DMS153 treated with DMSO at 0.1 percent for 48 hours (cell line): ENCODE results near the gene SMCO2.

Source experiments
- DNase-seq: peaks from one replicate; lab custom pipeline; 2025; ENCODE audit not compliant: unreplicated experiment; lab: John Stamatoyannopoulos, UW

The SMCO2 gene

DNA sequence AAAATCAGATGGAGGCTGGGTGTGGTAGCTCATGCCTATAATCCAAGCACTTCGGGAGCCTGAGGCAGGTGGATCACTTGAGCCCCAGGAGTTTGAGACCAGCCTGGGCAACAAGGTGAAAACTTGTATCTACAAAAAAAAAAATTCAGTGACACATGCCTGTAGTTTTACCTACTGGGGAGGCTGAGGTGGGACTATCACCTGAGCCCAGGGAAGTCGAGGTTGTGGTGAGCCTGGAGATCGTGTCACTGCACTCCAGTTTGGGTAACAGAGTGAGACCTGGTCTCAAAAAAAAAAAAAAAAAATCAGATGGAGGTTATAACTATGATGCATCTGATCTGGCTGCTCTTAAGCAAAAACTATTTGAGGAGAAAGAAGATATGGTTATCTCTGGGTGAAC, 50.9 kb downstream of the SMCO2 start:
- DNase-seq, result no peak

DNA sequence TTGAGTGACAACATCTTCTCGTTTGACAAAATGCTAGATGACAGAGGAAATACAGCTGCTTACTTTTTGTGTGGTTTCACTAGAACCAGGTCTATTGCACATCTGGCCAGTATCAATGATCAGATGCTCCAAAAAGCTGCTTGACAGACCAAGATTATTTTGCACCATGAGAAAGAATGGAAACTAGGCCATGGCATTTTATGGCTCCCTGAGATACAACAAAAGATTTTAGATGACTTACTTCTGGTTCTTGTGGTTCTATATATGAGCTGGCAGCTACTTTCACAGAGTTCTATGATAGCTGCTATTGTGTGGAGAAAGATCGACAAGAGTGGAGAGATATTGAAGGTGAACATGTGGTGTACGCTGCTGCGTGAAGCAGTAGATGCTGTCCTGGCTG, 51.6 kb downstream of the SMCO2 start:
- DNase-seq, result no peak

DNA sequence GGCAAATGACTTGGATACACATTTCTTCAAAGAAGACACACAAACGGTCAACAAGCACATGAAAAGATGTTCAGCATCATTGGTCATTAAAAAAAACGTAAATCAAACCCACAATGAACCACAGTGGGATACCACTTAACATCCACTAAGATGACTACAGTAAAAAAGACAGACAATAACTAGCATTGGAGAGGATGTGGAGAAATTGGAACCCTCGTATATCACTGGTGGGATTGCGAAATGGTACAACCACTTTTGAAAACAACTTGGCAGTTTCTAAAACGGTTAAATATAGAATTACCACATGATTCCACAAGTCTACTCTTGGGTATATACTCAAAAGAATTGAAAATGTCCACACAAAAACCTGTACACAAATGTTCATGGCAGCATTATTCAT, 52.2 kb downstream of the SMCO2 start:
- no peak for DNase-seq

DNA sequence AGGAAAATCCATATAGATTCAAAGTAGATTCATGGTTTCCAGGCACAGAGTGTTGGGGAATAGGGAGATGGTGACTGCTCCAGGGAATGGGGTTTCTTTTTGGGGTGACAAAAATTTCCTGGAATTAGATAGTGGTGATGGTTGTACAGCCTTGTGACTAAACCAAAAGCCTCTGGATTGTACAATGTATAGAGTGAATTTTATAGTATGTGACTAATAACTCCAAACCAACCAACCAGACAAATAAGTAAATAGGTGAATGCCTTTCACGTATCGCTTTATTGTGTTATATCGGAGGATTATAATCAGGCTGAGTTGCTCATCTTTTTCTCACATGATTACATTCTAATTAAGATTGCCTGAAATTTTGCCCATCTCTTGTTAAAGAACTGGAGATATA, 52.8 kb downstream of the SMCO2 start:
- DNase-seq, result no peak

DNA sequence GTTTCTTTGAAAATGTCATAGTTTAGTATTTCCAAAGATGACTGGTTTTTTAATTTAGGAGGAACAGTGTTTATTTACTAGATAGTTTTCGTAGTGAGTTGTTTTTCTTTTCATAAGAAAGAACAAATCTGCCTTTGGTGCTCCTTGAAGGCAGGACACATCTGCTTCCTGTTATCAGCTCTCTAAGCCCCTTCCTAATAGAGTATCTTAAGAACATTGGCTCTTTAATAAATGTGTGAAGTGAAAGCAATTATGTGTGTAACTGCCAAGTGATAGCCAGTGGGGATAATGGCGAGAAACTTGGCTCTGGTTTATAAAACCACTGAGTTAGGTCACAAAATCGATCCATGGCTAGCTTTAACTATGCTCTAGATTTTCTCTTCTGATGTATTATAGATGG, 54.0 kb downstream of the SMCO2 start:
- no peak for DNase-seq

DNA sequence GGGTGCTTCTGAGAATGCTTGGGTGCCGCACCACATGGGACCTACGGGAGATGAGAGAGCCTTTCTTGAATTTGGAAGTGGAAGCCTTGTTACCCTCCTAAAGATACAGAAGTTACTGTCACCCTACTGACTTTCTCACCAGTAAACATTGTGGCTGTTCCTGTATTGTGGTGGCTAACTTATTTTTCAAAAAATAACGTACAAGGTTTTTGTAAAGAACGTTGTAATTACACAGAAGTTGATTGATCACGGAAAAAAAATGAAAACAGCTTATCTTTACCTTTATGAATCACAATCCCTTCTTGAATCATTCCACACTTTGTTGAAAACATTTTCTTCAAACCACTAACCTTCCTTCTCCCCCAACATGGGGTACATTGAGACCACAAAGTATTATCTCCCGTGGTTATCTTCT, 55.5 kb downstream of the SMCO2 start:
- no peak for DNase-seq

DNA sequence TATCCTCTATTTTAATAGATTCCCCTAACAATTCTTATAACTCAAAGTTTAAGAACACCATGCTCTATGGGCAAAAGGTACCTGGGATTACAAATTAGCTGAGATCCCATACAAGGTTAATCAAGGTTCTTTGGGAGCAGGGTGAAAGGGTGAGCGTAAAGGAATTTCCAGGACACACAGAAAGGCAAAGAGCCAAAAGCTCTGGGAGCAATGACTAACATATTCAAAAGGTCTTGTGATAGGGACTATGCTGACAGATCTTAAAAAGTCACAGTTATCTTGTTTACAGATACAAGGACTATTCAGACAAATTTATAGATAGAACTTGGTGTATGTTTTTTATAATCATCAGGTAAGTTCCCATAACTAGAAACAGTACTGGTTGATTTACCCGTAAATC, 58.0 kb downstream of the SMCO2 start:
- no peak for DNase-seq

DNA sequence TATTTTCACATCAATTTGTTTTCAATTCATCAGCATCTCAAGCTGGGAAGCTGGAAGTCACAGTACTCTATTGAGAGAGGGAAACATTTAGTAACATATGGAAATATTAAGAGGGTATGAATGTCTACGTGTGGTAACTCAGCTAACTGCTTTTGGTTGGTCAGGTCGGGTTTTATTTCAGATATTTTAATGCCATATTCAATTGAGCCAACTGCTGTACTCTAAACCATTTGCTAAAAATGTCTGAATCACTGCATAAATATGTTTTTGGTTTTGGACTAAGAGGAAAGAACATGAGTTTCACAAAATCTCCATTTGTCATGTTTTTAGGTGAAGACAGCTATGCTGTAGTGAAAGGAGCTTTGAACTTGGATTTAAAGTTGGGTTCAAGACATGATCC, 58.6 kb downstream of the SMCO2 start:
- DNase-seq, result no peak

DNA sequence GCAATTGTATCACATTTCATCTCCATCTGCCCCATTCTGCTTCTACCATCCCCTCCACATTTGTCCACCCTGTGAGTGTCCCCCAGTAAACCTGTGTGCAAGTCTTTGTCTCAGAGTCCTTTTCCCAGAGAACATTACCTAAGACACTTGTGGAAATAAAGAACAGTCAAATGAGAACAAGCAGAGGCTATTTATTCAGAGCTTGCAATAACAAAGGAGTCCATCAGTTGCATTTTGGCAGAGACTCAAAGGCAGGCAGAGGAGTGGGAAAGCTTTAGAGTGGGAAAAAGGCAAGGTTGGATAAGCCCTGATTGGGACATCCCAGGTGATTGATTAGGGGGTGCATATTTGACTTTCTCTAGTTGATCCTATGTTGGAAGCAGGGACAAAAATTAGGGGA, 59.2 kb downstream of the SMCO2 start:
- DNase-seq, result no peak

DNA sequence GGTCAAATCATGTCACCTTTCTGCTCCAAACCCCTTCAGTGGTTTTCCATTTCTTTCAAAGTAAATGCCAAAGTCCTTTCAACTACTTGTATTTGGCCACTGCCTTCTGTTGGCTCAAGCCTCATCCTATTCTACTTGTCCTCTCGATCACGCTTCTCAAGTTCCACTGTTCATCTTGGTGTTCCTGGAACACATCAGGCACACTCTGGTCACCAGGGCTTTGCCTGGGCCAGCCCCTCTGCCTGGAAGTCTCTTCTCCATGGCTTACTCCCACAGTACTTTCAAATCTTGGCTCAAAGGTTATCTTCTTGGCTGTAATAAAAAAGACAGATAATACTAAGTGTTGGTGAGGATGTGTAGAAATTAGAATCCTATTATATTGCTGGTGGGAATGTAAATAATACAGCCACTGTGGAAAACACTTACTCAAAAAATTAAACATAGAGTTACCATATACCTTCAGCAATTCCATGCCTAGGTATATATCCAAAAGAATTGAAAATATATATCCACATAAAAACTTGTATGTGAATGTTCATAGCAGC, 60.2 kb downstream of the SMCO2 start:
- DNase-seq, result no peak

DNA sequence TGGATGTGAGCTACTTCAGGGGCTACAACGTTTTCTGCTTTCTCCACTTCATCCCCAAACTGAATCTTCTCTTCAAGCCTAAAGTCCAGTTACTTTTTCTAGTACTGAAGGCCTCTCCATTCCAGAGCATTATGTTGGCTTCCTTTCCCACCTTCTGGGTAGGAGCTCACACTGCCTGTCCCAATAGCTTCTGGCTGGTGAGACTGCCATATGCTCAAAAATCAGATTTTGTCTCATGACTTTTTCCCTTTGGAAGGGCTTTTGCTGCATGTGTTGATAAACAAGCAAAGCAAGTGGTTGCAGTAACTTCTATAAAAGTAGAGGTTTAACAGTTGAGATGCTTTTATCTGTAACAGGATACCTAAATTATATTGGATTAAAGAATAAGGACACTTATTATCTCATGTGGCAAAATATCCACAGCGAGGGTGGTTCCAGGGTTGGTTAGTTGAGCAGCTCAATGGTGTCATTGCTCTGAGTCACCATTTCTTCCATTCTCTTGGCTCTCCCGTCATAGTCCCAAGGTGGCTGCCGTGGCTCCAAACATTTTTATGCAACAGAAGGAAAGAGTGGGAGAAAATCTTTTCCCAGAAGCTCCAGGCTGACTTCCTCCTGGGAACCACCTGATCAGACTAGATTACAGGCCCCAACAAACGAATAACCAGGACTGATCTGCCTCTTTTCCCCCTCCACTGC, 62.3 kb downstream of the SMCO2 start:
- DNase-seq, result no peak

DNA sequence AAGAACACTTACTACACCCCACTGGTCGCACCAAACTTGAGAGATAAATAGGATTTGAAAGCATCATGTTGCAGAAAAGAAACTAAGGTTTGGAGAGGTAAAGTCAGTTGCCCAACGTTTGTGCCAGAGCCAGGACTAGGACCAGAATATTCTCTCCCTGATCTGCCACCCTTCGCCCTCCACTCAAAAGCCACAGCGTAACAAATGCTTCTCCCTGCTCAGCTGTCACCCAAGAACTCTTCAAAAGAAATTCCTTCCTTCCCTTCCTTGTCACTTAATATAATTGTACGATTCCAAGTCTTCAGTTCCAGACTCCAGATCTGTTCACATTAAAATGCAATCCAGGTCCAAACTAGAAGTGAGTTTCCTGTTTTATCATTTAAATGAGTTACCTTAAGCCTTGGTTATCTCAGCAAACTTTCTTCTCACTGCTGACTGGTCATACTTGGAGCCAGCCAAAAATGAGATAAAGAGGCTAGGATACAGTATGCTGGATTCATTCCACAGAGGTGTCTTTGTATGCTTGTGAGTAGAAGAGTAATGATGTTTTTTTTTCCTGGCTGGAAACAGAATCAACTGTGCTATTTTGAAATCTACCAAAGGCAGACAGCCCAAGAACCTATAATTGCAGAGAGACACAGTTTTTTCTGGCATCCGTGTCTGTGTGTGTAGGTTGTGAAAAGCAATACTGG, 64.6 kb downstream of the SMCO2 start:
- no peak for DNase-seq

DNA sequence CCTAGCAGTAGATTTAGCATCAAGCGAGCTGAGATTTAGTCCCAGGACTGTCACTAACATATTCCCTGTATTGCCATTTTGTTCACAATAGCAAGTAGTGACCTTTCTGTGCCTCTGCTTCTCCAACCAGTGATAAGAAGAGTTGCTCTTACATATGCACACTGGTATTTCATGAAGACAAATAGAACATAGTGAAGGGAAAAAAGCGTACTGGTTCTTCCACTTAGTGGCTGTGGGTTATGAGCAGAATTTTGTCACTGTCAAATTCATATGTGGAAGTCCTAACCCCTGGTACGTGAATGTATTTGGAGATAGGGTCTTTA, 65.1 kb downstream of the SMCO2 start:
- no peak for DNase-seq

DNA sequence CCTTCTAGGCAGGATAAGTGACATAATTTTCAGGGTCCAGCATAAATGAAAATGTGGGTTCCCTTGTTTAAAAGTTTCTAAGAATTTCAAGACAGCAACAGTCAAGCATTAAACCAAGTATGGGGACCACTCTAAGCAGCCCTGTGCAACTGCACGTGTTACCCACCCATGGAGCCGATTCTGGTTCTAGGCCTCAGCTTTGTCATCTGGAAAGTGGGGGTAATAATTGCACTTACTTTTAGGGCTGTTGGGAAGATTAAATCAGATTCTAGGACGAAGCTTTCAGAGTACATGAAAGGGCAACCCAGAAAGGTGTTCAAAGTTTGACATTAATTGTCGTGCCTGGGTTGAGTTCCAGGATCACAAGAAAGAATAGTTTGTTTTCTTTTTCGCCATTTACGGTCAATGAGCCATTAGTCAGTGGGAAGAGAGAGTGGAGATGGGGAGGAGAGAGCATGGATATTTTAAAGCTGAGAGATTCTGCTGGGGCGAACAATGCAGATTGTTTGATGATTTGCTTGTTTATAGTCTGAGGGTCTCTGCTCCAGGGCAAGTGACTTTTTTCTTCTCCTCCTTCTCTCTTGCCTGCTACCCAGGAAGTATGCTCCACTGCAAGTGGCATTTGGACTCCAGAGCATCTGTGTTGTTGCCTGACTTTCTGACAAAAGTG, 66.8 kb downstream of the SMCO2 start:
- DNase-seq, result no peak

DNA sequence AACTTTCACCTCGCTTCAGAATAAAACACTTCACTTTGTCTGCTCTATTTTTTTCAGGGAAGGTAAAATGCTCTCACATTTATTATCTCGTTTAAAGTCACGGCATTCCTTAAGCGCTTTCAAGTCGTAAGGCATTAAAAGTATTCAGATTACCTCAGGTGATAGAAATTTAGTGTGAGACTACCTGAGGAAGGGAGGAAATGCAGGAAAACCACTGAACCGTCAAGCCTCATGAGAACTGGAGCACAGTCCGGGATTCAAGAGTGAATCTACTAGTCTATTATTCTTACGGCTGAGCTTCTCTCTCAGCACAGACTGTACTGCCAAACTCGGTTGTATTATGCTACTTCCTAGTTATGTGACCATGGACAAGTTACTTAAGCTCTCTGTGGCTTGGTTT, 69.1 kb downstream of the SMCO2 start:
- DNase-seq, result no peak

DNA sequence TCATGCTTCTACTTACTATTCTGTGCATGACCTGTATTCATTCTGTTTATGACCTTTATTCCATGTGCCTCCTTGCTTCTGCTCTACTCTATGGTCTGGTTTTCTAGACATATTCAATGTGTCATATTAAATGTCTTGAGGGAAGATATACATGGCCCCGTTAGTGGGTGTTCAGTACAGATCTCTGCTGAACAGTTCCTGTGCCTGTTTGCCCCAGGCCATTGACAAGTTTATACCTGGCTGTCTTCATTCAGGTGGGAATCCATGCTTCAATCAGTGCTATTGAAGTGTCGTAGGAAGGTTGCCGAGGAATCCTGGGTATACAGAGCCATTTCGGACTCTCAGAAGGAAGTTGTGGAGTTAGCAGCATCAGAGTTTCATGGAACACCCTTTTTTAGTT, 70.1 kb downstream of the SMCO2 start:
- no peak for DNase-seq

DNA sequence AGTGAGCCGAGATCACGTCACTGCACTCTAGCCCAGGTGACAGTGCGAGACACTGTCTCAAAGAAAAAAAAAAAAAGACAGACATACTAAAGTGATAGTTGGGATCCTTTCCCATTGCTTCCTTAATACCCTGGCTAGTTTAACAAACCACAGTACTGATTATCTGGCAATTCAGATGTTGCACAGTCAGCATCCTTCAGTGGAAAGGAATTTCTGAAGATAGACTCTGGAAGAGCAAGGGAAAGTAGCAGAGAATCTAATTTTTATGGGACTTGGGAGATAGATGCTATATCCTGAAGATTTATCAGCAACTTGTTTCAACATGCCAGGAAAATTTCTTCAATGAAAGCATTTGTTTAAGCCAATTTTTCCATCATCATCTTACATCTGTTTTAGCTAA, 71.0 kb downstream of the SMCO2 start:
- no peak for DNase-seq

DNA sequence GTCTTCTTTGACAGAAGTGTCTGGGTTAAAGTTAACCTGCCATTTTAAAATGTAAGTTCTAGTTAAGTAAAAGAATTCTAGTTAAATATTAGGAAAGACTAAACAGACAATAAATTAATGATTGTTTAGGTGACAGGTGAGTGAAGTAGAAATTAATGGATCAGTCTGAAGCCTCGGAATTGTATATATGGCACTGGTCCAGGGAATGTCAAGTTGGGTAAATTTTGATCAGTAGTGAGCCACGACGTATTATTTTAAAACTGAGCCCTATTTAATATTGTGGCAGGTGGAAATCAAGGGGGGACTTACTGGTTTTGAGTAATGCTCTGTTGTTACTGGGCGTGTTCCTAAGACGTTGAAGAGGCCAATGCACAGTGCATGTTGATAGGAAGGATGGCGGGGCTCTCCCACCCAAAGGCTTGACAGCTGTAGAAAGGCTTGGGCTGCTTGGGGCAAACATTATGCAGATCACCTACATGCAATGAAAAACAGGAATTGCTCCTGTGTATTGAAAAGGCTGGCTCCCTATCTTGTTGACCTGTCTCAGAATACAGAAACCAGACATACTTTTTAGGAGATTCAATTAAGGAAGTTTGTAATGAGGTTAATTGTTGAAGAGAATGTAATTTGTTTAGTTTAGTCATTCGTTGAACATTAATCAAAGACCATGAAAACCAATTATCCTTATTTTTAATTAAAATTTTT, 71.6 kb downstream of the SMCO2 start:
- no peak for DNase-seq

DNA sequence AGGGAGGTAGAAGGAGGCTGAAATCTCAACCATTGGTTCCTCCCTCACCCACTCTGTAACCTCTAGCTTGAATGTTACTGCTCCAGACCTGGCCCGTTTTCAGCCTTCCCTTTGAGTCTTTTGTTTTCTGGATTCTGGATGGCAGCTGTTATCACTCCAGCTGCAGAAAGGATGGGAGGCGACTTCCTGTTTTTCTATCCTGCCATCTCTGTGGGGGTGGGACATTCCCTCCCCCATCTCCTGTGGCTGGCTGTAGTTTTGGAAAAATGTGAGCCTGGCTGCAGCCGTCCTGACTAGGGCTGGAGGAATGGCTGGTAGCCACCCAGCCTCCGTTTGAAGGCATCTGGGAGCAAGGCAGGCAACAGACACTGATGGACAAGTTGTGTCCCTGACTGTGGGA, 74.5 kb downstream of the SMCO2 start:
- DNase-seq, result no peak

DNA sequence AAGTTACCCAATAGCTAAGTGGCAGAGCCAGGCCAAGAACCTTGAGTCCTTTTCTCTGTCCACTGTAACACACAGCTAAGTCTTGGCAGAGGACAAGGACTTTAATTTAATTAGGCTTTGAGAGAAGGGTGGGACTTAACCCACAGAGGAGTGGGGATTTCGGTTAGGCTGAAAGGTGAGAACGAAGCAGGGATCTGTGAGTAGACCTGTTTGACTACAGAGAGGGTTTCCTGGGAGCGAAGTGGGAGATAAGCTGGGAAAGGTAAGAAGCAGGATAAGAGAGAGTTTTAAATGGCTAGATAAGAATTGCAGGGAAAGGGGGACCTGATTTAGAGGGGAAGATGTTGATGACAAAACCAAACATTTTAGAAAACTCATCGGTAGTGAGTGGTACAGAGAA, 75.4 kb downstream of the SMCO2 start:
- DNase-seq, result no peak

DNA sequence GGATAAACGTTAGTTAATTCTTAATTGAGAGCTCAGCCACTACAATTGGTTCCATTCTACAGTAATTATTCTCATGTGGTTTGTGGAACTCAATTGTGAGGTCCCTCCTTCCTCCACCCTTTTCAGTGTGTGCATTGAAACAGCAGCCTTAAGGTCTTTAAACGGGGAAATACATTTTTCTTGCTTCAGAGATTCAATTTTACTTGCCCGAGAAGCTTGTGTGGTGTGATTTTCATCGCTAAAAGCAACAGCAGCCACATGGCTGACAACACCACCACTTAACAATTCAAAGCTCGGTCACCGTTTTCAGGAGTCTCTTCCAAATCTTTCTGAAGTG, 76.7 kb downstream of the SMCO2 start:
- DNase-seq, result no peak
